Vagina (tissue), 2 donors: ENCODE measurements around the gene ZCCHC12.

ENCODE experiments used
- CTCF ChIP-seq, 3 experiments: fragments of 450-650 bp in 2 of 3; fragments of 200-600 bp in 1 of 3; sonication (generic) in 1 of 3; IDR thresholded peaks; one replicate each; pipeline ENCODE4 v1.5.1; 2017 to 2019; ENCODE audit warnings: antibody characterized with exemption in 3 of 3, mild to moderate bottlenecking in 2 of 3, moderate library complexity in 2 of 3
- POLR2A ChIP-seq, 2 donors: fragments of 450-650 bp; IDR thresholded peaks; one replicate each; pipeline ENCODE4 v1.6.1; 2017; ENCODE audit warnings: antibody characterized with exemption in 2 of 2, mild to moderate bottlenecking in 2 of 2, moderate library complexity in 2 of 2
- POLR2AphosphoS5 ChIP-seq, 2 donors: sonication (generic); formaldehyde crosslinking; IDR thresholded peaks; one replicate each; pipeline ENCODE4 v1.9.0; 2017; ENCODE audit warnings: antibody characterized with exemption in 2 of 2, mild to moderate bottlenecking in 2 of 2, low read depth in 1 of 2; ENCODE audit not compliant: insufficient read depth in 1 of 2

- TF ChIP-seq POLR2A (IDR thresholded peaks at IDR 0.05) (no peak), CTCF (IDR thresholded peaks at IDR 0.05) (no peak), POLR2AphosphoS5 (IDR thresholded peaks at IDR 0.05; ENCODE audit: insufficient read depth in 1 of 2, low read depth in 1 of 2) (no peak)
Measured at GRCh38 chrX:118780509-118780908, 43.1 kb upstream of the ZCCHC12 start.
